Stimulated activated CD8-positive, alpha-beta memory T cell treated with anti-CD3 and anti-CD28 coated beads, Interleukin-15, amount 100 ng/mL, for 24 hours (primary cell): Measurements from ENCODE around the gene NEUROG2.
"Not testable (repeated sequence)": the region's sequence is repeated elsewhere in the genome, so short reads cannot be mapped to it uniquely, and the experiment has no call there.

Source experiments
- DNase-seq: peaks from one replicate; pipeline ENCODE4 v3.0.0-alpha.2; 2020; ENCODE audit warnings: low read depth

The NEUROG2 gene

GRCh38 chr4:112490808-112491207, 25.2 kb downstream of the NEUROG2 start:
- DNase-seq = not testable (repeated sequence)

GRCh38 chr4:112485930-112486329, 30.1 kb downstream of the NEUROG2 start:
- no peak for DNase-seq

DNA sequence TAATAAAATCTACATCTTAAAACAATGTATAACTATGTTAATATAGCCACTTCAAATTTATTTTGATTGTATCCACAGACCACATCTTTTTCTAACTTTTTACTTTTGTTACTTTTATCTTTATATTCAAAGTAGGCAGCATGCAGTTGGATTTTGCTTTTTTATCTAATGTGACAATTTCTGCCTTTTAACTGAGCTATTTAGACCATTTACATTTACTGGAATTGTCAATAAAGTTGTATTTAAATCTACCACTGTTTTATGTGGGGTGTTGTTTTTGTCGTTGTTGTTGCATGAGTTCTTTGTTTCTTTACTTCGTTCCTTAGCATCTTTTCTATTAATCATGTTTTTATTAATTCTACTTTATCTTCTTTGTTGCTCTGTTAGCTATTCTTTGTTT, 42.0 kb downstream of the NEUROG2 start:
- no peak for DNase-seq

DNA sequence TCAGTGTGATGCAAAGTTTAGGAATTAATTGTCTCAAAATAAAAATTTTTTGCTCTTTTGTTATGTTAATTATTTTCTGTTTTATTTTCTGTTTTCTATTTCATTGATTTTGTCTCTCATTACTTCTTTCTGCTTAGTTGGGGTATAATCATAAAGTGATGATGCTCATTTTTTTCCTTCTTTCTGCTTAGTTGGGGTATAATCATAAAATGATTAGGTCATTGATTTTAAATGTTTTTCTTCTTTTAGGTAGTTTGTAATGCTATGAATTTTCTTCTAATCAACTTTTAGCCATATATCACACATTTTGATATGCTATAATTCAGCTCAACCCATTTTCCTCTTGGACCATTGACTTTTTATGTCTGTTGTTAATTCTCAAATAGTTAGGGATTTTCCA, 43.7 kb downstream of the NEUROG2 start:
- no peak for DNase-seq
